ENCODE results near the gene SEPTIN10. TPM values are rescaled to one million over a fixed set of nuclear protein-coding genes. Genes with fewer than 3 reads are reported as not detected.

SEPTIN10 gene
- total and polyA plus RNA-seq, 2 of the 8 experiments (the other 6 are each of a cell fraction or from before 2014, with no cell fraction given) = 23.7 to 101 TPM

DNA sequence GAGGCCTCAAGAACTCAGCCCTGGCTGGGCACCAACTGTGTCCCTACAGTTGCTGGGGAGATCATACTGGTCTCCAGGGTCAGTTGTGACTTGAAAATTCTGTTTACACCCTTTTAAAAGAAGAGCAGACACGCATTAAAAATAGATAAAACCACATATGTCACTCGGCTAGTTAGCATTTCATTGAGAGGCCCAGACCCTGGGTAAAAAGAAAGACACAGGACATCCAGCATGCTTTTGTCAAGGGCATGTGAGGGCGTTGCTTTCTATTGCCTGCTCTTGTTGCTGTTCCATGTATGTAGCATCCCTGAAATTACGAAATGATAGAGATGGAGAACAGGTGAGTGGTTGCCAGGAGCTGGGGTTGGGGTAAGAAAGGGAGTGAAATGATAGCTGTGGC is 94.3 kb downstream of the SEPTIN10 start:
- H4K8ac ChIP-seq (ENCODE audit: extremely low read depth, insufficient read depth, low read length) = no peak overlapping the region; the same call in 1 of the 2 replicates
- FAIRE-seq = no peak
- H4K5ac ChIP-seq (ENCODE audit: insufficient read length, low read depth, low read length) = no peak overlapping the region
- H2BK15ac ChIP-seq (ENCODE audit: low read length) = no peak overlapping the region
- no peak overlapping the region for H2BK5ac ChIP-seq (ENCODE audit: low read depth, low read length)
- H3K4me1 ChIP-seq (replicated peaks in 1 of 4; ENCODE audit: control insufficient read depth in 3 of 4, insufficient read depth in 4 of 4, low read length in 3 of 4) = no peaks in the 10 kb centered on the region
- POLR2A ChIA-PET (ENCODE audit: partially characterized antibody) = no interaction called here
- no peak overlapping the region for H3K9ac ChIP-seq (replicated peaks in 1 of 4; ENCODE audit: extremely low read depth in 1 of 4, low read depth in 3 of 4, low read length in 3 of 4)
- no peak overlapping the region for H3K27ac ChIP-seq (ENCODE audit: low read depth, low read length)
- CTCF ChIA-PET (ENCODE audit: partially characterized antibody) = interaction anchor here (1.1 to 1.6 kb wide), 2 partner anchors 9 to 27 kb away, joined by 4 to 5 read pairs; no protein-coding TSS in a partner anchor
- no peak overlapping the region for H2AFZ ChIP-seq (ENCODE audit: low read length)
- H3K36me3 ChIP-seq (ENCODE audit: control insufficient read depth in 2 of 4, insufficient read depth in 4 of 4, low read length in 3 of 4) = no peaks in the 10 kb centered on the region
- no peaks in the 10 kb centered on the region for H3K79me2 ChIP-seq (ENCODE audit: control insufficient read depth in 1 of 2, insufficient read depth in 2 of 2, low read length in 2 of 2)
- H3K23me2 ChIP-seq (ENCODE audit: low read depth, low read length) = no peaks in the 10 kb centered on the region; the same call in 1 of the 2 replicates
- H3K4me2 ChIP-seq (ENCODE audit: insufficient read depth in 1 of 2, low read depth in 2 of 2, low read length in 2 of 2) = no peak overlapping the region
- H4K91ac ChIP-seq (replicated peaks; ENCODE audit: insufficient read length, low read length) = no peak overlapping the region
- no peak overlapping the region for H2BK20ac ChIP-seq (ENCODE audit: low read length)
- no peak overlapping the region for H3K14ac ChIP-seq (ENCODE audit: insufficient read length)
- no peak overlapping the region for H3K23ac ChIP-seq (ENCODE audit: insufficient read length)
- no peaks in the 10 kb centered on the region for H3K79me1 ChIP-seq (ENCODE audit: low read depth, low read length)
- H3K18ac ChIP-seq (ENCODE audit: extremely low read depth, low read length) = no peak overlapping the region
- H3K4me3 ChIP-seq (ENCODE audit: extremely low read depth in 1 of 4, insufficient read depth in 2 of 4, low read depth in 3 of 4, low read length in 4 of 4) = no peak overlapping the region
- no peaks in the 10 kb centered on the region for H4K20me1 ChIP-seq (replicated peaks in 1 of 2; ENCODE audit: control insufficient read depth in 1 of 2, insufficient read depth in 2 of 2, low read length in 2 of 2)
- no peaks in the 10 kb centered on the region for H3K9me3 ChIP-seq (ENCODE audit: insufficient read depth in 2 of 2, low read depth in 1 of 2, low read length in 1 of 2)
- no peak overlapping the region for H2BK120ac ChIP-seq (replicated peaks; ENCODE audit: low read depth, low read length)
- WGBS, 2 experiments (ENCODE audit: extremely low coverage in 1 of 2, insufficient coverage in 1 of 2, insufficient read length in 1 of 2, insufficient replicate concordance in 2 of 2, low coverage in 1 of 2, low lambda C conversion rate in 2 of 2, missing lambda C conversion rate in 1 of 2) = 85% methylated on average over 4 of the region's 4 CpGs; no CpG with 5 or more reads in 1 of the 2 experiments
- no peak overlapping the region for H3K4ac ChIP-seq (replicated peaks; ENCODE audit: insufficient read length, low read depth, low read length)
- no peak overlapping the region for H2AK5ac ChIP-seq (ENCODE audit: low read depth, low read length)
- no peak for DNase-seq (ENCODE audit: low read depth in 1 of 2, low spot score in 2 of 2)
- H2BK12ac ChIP-seq (ENCODE audit: low read depth, low read length) = no peak overlapping the region
- H3K27me3 ChIP-seq (replicated peaks in 1 of 4; ENCODE audit: control insufficient read depth in 3 of 4, extremely low read depth in 1 of 4, insufficient read depth in 3 of 4, low read length in 3 of 4) = no peaks in the 10 kb centered on the region
- no peak overlapping the region for H3K56ac ChIP-seq (replicated peaks; ENCODE audit: insufficient read length, low read depth, low read length)
- TF ChIP-seq RFX5 (IDR thresholded peaks at IDR 0.05; ENCODE audit: borderline replicate concordance, low read depth, low read length) = no peak
- TF ChIP-seq, protein P1, sequence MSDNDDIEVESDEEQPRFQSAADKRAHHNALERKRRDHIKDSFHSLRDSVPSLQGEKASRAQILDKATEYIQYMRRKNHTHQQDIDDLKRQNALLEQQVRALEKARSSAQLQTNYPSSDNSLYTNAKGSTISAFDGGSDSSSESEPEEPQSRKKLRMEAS (IDR thresholded peaks at IDR 0.05) = no peak
- TF ChIP-seq, protein P2, sequence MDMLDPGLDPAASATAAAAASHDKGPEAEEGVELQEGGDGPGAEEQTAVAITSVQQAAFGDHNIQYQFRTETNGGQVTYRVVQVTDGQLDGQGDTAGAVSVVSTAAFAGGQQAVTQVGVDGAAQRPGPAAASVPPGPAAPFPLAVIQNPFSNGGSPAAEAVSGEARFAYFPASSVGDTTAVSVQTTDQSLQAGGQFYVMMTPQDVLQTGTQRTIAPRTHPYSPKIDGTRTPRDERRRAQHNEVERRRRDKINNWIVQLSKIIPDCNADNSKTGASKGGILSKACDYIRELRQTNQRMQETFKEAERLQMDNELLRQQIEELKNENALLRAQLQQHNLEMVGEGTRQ (IDR thresholded peaks at IDR 0.05; ENCODE audit: low read length) = no peak
- TF ChIP-seq, protein P3, sequence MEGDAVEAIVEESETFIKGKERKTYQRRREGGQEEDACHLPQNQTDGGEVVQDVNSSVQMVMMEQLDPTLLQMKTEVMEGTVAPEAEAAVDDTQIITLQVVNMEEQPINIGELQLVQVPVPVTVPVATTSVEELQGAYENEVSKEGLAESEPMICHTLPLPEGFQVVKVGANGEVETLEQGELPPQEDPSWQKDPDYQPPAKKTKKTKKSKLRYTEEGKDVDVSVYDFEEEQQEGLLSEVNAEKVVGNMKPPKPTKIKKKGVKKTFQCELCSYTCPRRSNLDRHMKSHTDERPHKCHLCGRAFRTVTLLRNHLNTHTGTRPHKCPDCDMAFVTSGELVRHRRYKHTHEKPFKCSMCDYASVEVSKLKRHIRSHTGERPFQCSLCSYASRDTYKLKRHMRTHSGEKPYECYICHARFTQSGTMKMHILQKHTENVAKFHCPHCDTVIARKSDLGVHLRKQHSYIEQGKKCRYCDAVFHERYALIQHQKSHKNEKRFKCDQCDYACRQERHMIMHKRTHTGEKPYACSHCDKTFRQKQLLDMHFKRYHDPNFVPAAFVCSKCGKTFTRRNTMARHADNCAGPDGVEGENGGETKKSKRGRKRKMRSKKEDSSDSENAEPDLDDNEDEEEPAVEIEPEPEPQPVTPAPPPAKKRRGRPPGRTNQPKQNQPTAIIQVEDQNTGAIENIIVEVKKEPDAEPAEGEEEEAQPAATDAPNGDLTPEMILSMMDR (IDR thresholded peaks at IDR 0.05; ENCODE audit: control extremely low read depth in 1 of 3, insufficient read depth in 1 of 3, low read depth in 1 of 3, low read length in 3 of 3) = no peak
- TF ChIP-seq RAD21 (IDR thresholded peaks at IDR 0.05 in 1 of 2, conservative IDR thresholded peaks at IDR 0.05 in 1 of 2; ENCODE audit: low read depth in 2 of 2, low read length in 2 of 2) = no peak
- TF ChIP-seq FOSL1 (IDR thresholded peaks at IDR 0.05; ENCODE audit: insufficient read depth, low read depth, low read length) = no peak
- TF ChIP-seq SP2 (IDR thresholded peaks at IDR 0.05; ENCODE audit: low read length) = no peak
- TF ChIP-seq MAFK (IDR thresholded peaks at IDR 0.05; ENCODE audit: low read depth, low read length) = no peak
- TF ChIP-seq SIN3A (conservative IDR thresholded peaks at IDR 0.05 in 1 of 2, IDR thresholded peaks at IDR 0.05 in 1 of 2; ENCODE audit: low read depth in 1 of 2, low read length in 2 of 2) = no peak

Measured in H1 (cell line).